ENCODE measurements around the gene ARL15. TPM values are rescaled to one million over a fixed set of nuclear protein-coding genes. Genes with fewer than 3 reads are reported as not detected.

Gene ARL15
- total RNA-seq, 1 donor from 2014 or later: 29.5 TPM

DNA sequence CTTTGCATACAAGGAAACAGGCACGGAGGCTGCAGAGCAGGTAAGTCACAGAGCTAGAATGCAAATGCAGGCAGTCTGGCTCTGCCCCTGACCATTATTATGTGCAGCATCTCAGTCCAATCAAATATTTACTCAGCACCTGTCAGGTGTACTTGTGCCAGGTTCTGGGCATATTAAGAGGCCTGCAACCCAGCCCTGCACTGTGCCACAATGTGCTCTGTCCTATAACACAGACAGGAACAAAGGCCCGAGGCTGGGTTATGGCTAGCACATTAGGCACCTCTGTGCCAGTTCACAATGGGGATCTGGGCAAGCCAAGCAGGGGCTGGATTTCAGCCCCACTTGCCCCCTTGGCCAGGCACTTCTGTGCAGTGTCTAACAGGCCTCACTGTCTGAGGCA, 14.0 kb downstream of the ARL15 start:
- TF ChIP-seq, protein P1, sequence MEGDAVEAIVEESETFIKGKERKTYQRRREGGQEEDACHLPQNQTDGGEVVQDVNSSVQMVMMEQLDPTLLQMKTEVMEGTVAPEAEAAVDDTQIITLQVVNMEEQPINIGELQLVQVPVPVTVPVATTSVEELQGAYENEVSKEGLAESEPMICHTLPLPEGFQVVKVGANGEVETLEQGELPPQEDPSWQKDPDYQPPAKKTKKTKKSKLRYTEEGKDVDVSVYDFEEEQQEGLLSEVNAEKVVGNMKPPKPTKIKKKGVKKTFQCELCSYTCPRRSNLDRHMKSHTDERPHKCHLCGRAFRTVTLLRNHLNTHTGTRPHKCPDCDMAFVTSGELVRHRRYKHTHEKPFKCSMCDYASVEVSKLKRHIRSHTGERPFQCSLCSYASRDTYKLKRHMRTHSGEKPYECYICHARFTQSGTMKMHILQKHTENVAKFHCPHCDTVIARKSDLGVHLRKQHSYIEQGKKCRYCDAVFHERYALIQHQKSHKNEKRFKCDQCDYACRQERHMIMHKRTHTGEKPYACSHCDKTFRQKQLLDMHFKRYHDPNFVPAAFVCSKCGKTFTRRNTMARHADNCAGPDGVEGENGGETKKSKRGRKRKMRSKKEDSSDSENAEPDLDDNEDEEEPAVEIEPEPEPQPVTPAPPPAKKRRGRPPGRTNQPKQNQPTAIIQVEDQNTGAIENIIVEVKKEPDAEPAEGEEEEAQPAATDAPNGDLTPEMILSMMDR (IDR thresholded peaks at IDR 0.05): no peak
- H3K4me3 ChIP-seq: no peak overlapping the region
- no peaks in the 10 kb centered on the region for H3K27me3 ChIP-seq
- H3K9me3 ChIP-seq: no peaks in the 10 kb centered on the region
- peaks cover 22% of the 10 kb centered on the region for H3K4me1 ChIP-seq
- intact Hi-C loops (cut with DNase I): no loop called here
- DNase-seq (peak; percentile 65), ATAC-seq (peak; percentile 79)
- H3K36me3 ChIP-seq: no peaks in the 10 kb centered on the region
- peak overlapping the region; percentile 7 for H3K27ac ChIP-seq

DNA sequence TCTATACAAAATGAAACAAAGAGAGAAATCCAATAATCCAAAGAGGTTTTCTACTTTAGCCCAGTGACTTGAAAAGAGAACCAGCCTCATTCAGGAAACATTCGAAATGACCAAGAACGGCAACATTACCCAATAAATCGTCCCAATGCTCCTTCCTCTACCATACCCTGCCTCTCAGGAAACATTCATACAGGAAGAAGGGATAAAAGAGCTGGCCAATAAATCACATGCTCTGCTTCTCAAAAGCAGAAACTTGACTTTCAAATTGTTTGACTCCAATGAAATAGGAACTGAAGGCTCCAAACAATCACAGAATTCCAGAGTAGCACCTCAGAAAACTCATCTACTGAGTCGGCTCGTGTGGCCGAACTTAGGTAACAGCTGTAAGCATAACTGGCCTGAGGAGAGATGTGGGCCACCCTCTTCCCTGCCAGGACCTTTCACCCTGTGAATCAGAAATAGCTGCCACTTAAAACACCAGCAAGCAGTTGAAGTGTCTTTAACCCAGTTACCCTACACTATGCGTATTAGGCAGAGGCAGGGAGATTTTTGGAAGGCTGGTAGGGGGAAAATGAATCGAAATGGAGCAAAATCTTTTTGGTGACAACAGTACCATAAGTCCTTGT, 14.6 kb downstream of the ARL15 start:
- Histone ChIP-seq H3K4me3 (no peak overlapping the region), H3K27ac (peak overlapping the region; percentile 56), H3K4me1 (peaks cover 22% of the 10 kb centered on the region), H3K36me3 (no peaks in the 10 kb centered on the region), H3K27me3 (no peaks in the 10 kb centered on the region), H3K9me3 (no peaks in the 10 kb centered on the region)
- intact Hi-C loops (cut with DNase I): no loop called here
- ATAC-seq (peak; percentile 91), DNase-seq (no peak)
- TF ChIP-seq, protein P1 (IDR thresholded peaks at IDR 0.05): no peak

DNA sequence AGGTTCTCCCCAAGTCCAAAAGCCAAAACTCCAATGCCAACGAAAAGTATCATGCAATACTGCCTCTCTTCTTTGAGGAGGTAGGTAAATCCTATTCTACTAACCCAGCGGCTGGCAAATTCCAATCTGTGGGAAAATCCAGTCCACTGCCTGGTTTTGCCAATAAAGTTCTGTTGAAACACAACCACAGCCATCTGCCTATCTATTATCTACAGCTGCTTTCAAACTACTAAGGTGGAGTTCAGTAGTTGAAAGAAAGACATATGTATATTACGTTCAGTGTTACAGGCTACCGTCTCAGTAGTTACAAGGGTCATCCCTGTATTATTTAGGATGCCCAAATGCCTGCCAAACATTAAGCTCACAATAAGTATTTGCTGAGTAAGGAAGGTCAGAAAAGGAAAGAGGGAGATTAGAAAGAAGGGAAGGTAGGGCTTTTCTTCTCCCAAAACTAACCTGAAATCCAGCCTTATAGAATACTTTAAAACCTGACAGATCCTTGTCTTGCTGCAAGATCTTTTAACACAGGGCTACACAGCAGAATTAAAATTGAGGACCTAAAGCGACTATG, 16.2 kb downstream of the ARL15 start:
- TF ChIP-seq, protein P1 (IDR thresholded peaks at IDR 0.05): no peak
- Histone ChIP-seq H3K27me3 (no peaks in the 10 kb centered on the region), H3K9me3 (no peaks in the 10 kb centered on the region), H3K4me3 (no peak overlapping the region), H3K36me3 (no peaks in the 10 kb centered on the region), H3K27ac (no peak overlapping the region), H3K4me1 (peaks cover 22% of the 10 kb centered on the region)
- ATAC-seq (no peak), DNase-seq (no peak)
- intact Hi-C loops (cut with DNase I): no loop called here

DNA sequence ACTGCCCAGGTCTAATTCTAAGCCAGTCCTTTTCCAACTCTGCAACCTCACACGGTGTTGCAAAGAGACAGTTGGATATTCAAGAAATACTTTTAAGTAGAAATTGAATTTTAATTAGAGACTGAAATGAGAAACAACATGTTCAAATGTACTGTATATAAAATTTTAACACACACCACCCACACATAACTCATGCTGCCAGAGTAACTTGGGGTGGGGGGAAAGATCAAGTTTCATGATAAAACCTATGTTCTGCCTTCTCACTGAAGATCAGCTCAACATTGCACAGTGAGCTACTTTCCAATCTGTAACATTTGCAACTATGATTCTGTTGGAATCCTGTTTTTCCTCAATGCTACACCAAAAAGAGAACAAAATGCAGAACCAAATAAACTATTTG, 17.5 kb downstream of the ARL15 start:
- H3K27ac ChIP-seq: no peak overlapping the region
- H3K27me3 ChIP-seq: no peaks in the 10 kb centered on the region
- H3K36me3 ChIP-seq: no peaks in the 10 kb centered on the region
- H3K4me1 ChIP-seq: peaks cover 22% of the 10 kb centered on the region
- TF ChIP-seq, protein P1 (IDR thresholded peaks at IDR 0.05): no peak
- no peak overlapping the region for H3K4me3 ChIP-seq
- no peaks in the 10 kb centered on the region for H3K9me3 ChIP-seq
- DNase-seq (no peak), ATAC-seq (no peak)
- intact Hi-C loops (cut with DNase I): no loop called here

DNA sequence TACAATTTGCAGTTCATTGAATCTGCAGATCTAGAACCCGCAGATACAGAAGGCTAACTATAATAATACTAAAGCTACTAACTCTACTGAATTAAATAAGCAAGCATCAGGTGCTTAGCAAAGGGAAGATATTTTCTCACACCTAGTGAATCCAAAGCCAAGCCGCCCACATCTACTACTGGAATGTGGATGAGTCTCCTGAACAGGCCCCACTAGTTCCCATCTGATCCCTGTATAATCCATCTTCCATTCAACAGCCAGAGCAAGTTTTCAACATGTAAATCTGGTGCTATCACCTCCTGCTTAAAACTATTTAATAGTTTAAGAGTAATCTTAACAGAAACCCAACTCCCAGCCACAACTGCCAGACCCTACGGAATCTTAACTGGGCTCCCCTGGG, 18.9 kb downstream of the ARL15 start:
- H3K36me3 ChIP-seq: no peaks in the 10 kb centered on the region
- no peak overlapping the region for H3K4me3 ChIP-seq
- H3K9me3 ChIP-seq: no peaks in the 10 kb centered on the region
- ATAC-seq (no peak), DNase-seq (no peak)
- H3K27me3 ChIP-seq: no peaks in the 10 kb centered on the region
- peaks cover 11% of the 10 kb centered on the region for H3K4me1 ChIP-seq
- TF ChIP-seq, protein P1 (IDR thresholded peaks at IDR 0.05): no peak
- H3K27ac ChIP-seq: no peak overlapping the region
- intact Hi-C loops (cut with DNase I): no loop called here
